ENCODE data around the gene FAM187B.

FAM187B gene

GRCh38 chr19:35269438-35270117, 41.0 kb upstream of the FAM187B start:
- Histone ChIP-seq H3K27ac (peak overlapping the region; percentile 95), H3K27me3 (no peaks in the 10 kb centered on the region), H3K4me3 (peak overlapping the region; percentile 95), H4K20me1 (peaks cover 20% of the 10 kb centered on the region; the same call in 1 of the 2 replicates), H3K9ac (peak overlapping the region; percentile 93), H3K36me3 (peaks cover 46% of the 10 kb centered on the region), H3K4me1 (peaks cover 62% of the 10 kb centered on the region), H3K4me2 (peak overlapping the region; percentile 82), H3K9me3 (no peaks in the 10 kb centered on the region)
- TF ChIP-seq Cebpa-rat (IDR thresholded peaks at IDR 0.05): no peak

GRCh38 chr19:35268536-35269437, 40.2 kb upstream of the FAM187B start, which contains the start of gene USF2:
Gene USF2, plus strand, starts transcription at chr19:35268962. Its CDS starts 140 bp downstream, at chr19:35269102.
- peaks cover 38% of the 10 kb centered on the region for H3K36me3 ChIP-seq

GRCh38 chr19:35267818-35268535, 39.4 kb upstream of the FAM187B start:
- Histone ChIP-seq H3K4me3 (peak overlapping the region; percentile 95), H3K4me1 (peaks cover 74% of the 10 kb centered on the region), H3K9me3 (no peaks in the 10 kb centered on the region), H4K20me1 (peaks cover 20% of the 10 kb centered on the region; the same call in 1 of the 2 replicates), H3K27ac (peak overlapping the region; percentile 96), H3K4me2 (peak overlapping the region; percentile 98), H3K27me3 (no peaks in the 10 kb centered on the region), H3K36me3 (peaks cover 30% of the 10 kb centered on the region), H3K9ac (peak overlapping the region; percentile 99)
- TF ChIP-seq Cebpa-rat (IDR thresholded peaks at IDR 0.05): no peak

More at GRCh38 chr19:35268536-35269437, 40.2 kb upstream of the FAM187B start, which contains the start of gene USF2:
- no peaks in the 10 kb centered on the region for H3K27me3 ChIP-seq
- peak within 1 kb of the TSS; percentile 98 for H3K4me2 ChIP-seq
- peak within 1 kb of the TSS; percentile 96 for H3K27ac ChIP-seq
- H4K20me1 ChIP-seq: peaks cover 20% of the 10 kb centered on the region; the same call in 1 of the 2 replicates
- peak within 1 kb of the TSS; percentile 99 for H3K9ac ChIP-seq
- no peak for TF ChIP-seq Cebpa-rat (IDR thresholded peaks at IDR 0.05)
- H3K9me3 ChIP-seq: no peaks in the 10 kb centered on the region
- H3K4me3 ChIP-seq: peak within 1 kb of the TSS; percentile 95
- peaks cover 69% of the 10 kb centered on the region for H3K4me1 ChIP-seq

GRCh38 chr19:35267353-35267817, 38.8 kb upstream of the FAM187B start:
- peaks cover 24% of the 10 kb centered on the region for H3K36me3 ChIP-seq
- no peak for TF ChIP-seq Cebpa-rat (IDR thresholded peaks at IDR 0.05)
- no peaks in the 10 kb centered on the region for H3K27me3 ChIP-seq
- peak overlapping the region; percentile 98 for H3K4me2 ChIP-seq
- peaks cover 16% of the 10 kb centered on the region; the same call in 1 of the 2 replicates for H4K20me1 ChIP-seq
- peak overlapping the region; percentile 95 for H3K4me3 ChIP-seq
- H3K27ac ChIP-seq: peak overlapping the region; percentile 96
- peak overlapping the region; percentile 99 for H3K9ac ChIP-seq
- peaks cover 72% of the 10 kb centered on the region for H3K4me1 ChIP-seq
- no peaks in the 10 kb centered on the region for H3K9me3 ChIP-seq

GRCh38 chr19:35266520-35267352, 38.2 kb upstream of the FAM187B start:
- TF ChIP-seq Cebpa-rat (IDR thresholded peaks at IDR 0.05): no peak
- Histone ChIP-seq H3K4me3 (peak overlapping the region; percentile 95), H3K36me3 (peaks cover 18% of the 10 kb centered on the region), H3K9ac (peak overlapping the region; percentile 99), H4K20me1 (0 out of 2 replicates have a peak, but pooled peaks cover 10% of the 10 kb centered on the region), H3K27ac (peak overlapping the region; percentile 96), H3K27me3 (no peaks in the 10 kb centered on the region), H3K9me3 (no peaks in the 10 kb centered on the region), H3K4me2 (peak overlapping the region; percentile 98), H3K4me1 (peaks cover 72% of the 10 kb centered on the region)

GRCh38 chr19:35265900-35266519, 37.5 kb upstream of the FAM187B start:
- H3K36me3 ChIP-seq: peaks cover 10% of the 10 kb centered on the region

GRCh38 chr19:35265126-35265899, 36.8 kb upstream of the FAM187B start:
- Histone ChIP-seq H3K36me3 (peaks cover 3% of the 10 kb centered on the region), H3K4me1 (peaks cover 69% of the 10 kb centered on the region)

More at GRCh38 chr19:35265900-35266519, 37.5 kb upstream of the FAM187B start:
- peak overlapping the region; percentile 99; the same call in 1 of the 2 replicates for H3K9ac ChIP-seq
- no peaks in the 10 kb centered on the region for H3K9me3 ChIP-seq
- H3K4me1 ChIP-seq: peaks cover 72% of the 10 kb centered on the region
- H3K27me3 ChIP-seq: no peaks in the 10 kb centered on the region
- peak overlapping the region; percentile 95; the same call in 1 of the 2 replicates for H3K4me3 ChIP-seq
- peak overlapping the region; percentile 96 for H3K27ac ChIP-seq
- no peak for TF ChIP-seq Cebpa-rat (IDR thresholded peaks at IDR 0.05)
- H4K20me1 ChIP-seq: 0 out of 2 replicates have a peak, but pooled peaks cover 9% of the 10 kb centered on the region
- peak overlapping the region; percentile 98 for H3K4me2 ChIP-seq

More at GRCh38 chr19:35265126-35265899, 36.8 kb upstream of the FAM187B start:
- Histone ChIP-seq H3K4me3 (0 out of 2 replicates have a peak overlapping the region, but pooled peaks have one; percentile 4), H3K4me2 (peak overlapping the region; percentile 98), H4K20me1 (0 out of 2 replicates have a peak, but pooled peaks cover 6% of the 10 kb centered on the region), H3K9me3 (no peaks in the 10 kb centered on the region), H3K27me3 (no peaks in the 10 kb centered on the region), H3K9ac (peak overlapping the region; percentile 40; the same call in 1 of the 2 replicates), H3K27ac (peak overlapping the region; percentile 50)
- TF ChIP-seq Cebpa-rat (IDR thresholded peaks at IDR 0.05): no peak
